Vagina (tissue), 2 donors: Measurements from ENCODE around the gene FMNL2.

Experiments
- POLR2A ChIP-seq, 2 donors: fragments of 450-650 bp; IDR thresholded peaks; one replicate each; pipeline ENCODE4 v1.6.1; 2017; ENCODE audit warnings: antibody characterized with exemption in 2 of 2, mild to moderate bottlenecking in 2 of 2, moderate library complexity in 2 of 2
- TF ChIP-seq, protein P1 (sequence below), 3 experiments: fragments of 450-650 bp in 2 of 3; fragments of 200-600 bp in 1 of 3; sonication (generic) in 1 of 3; IDR thresholded peaks; one replicate each; pipeline ENCODE4 v1.5.1; 2017 to 2019; ENCODE audit warnings: antibody characterized with exemption in 3 of 3, mild to moderate bottlenecking in 2 of 3, moderate library complexity in 2 of 3

DNA sequence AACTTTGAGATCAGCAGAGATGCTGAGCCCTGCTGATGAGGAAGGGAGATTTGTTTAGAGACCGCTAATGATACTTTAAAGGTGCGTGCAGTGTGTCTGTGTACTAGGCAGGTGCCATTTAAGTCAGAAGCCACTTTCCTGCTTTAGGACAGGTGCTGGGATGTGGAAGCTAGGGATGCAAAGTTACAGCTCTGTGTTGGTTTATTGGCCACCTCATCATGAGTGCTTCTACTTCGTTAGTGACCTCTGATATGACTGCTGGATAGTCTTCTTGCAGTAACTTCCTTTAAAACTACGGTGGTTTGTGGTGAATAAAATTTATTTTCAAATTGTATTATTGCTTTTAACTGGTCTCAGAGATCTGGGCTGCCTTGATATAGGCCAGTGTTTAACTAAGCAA, 44.1 kb downstream of the FMNL2 start:
- TF ChIP-seq POLR2A (IDR thresholded peaks at IDR 0.05): no peak
- TF ChIP-seq, protein P1, sequence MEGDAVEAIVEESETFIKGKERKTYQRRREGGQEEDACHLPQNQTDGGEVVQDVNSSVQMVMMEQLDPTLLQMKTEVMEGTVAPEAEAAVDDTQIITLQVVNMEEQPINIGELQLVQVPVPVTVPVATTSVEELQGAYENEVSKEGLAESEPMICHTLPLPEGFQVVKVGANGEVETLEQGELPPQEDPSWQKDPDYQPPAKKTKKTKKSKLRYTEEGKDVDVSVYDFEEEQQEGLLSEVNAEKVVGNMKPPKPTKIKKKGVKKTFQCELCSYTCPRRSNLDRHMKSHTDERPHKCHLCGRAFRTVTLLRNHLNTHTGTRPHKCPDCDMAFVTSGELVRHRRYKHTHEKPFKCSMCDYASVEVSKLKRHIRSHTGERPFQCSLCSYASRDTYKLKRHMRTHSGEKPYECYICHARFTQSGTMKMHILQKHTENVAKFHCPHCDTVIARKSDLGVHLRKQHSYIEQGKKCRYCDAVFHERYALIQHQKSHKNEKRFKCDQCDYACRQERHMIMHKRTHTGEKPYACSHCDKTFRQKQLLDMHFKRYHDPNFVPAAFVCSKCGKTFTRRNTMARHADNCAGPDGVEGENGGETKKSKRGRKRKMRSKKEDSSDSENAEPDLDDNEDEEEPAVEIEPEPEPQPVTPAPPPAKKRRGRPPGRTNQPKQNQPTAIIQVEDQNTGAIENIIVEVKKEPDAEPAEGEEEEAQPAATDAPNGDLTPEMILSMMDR (IDR thresholded peaks at IDR 0.05): no peak
